Measurements from ENCODE around the gene ZBTB7C.

ZBTB7C gene

DNA sequence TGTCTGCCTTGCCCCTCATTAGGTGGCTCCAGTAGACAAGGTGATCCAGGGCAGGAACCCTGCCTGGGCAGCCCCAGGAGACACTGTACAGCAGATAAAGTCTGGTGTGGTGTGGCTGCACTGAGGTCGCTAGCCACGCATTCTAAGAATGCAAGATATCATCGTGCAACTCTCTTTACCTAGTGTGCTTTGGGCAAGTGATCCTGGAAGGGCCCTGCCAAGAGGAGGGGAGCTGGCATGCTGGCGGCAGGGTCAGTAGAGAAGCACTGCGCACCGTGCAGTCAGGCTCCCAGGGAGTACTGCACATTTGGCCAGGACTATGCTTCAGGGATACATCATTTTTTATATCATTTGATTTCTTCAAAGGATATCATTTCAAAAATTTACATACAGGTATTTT lies 283.5 kb downstream of the ZBTB7C start:
- Histone ChIP-seq H3K9me3 (ENCODE audit: control insufficient read depth, insufficient read depth, low read length) (no peaks in the 10 kb centered on the region), H3K4me1 (ENCODE audit: insufficient read depth, low read length) (peaks cover 16% of the 10 kb centered on the region), H3K9ac (ENCODE audit: low read depth, low read length) (no peak overlapping the region), H3K36me3 (ENCODE audit: insufficient read depth, low read length) (no peaks in the 10 kb centered on the region)

DNA sequence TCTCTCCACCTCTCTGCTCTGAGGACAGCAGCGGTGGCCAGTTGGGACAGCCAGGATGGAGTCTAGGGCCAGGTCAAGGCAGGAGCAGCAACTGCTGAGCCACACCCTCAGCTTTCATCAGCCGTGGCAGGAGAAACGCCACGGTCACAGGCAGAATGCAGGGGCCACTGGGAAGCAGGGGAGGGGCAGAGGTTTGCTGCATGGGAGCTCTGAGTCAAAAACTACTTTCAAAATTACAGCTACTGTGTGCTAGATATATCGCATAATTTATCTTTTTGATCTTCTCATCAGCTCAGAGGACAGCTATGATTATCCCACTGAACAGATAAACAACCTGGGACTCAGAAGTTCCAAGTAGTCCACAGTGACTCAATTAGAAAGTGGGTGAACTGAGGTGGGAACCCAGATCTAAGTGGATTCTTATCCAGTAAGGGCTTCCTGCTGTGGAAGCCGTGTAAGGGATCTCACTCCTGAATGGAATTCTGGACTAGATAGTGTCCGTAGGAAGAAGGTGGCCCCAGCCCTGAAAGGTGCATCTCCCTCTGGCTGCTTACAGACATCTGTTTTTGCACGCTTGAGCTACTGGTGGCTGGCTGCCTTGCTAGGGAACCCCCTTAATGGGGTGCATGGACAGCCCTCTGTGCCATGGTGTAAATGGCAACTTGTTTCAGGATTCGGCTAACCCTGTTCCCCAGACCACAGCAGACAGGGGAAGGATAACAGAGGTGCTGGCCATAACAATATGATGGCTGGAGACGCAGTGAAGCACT lies 284.1 kb downstream of the ZBTB7C start:
- H3K9me3 ChIP-seq (ENCODE audit: control insufficient read depth, insufficient read depth, low read length), result no peaks in the 10 kb centered on the region
- peaks cover 15% of the 10 kb centered on the region for H3K4me1 ChIP-seq (ENCODE audit: insufficient read depth, low read length)
- no peaks in the 10 kb centered on the region for H3K36me3 ChIP-seq (ENCODE audit: insufficient read depth, low read length)
- H3K9ac ChIP-seq (ENCODE audit: low read depth, low read length), result no peak overlapping the region

DNA sequence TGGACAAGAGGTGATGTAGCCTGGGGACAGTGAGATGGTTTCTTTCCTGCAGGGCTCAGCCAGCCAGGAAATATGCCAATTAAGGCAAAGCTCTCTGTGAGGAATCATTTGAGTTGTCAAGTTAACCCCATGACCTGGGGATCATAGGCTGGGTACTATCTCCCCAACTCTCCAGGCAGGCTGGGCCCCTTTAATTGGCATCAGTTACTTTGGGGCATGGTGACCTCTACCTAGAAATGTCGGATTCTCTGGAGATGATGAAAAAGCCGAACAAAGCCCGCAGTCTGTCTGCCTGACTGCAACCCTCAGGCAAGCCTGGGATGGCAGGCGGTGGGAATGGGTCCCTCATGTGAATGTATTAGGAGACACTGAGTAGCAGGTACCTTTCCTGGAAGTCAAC lies 285.2 kb downstream of the ZBTB7C start:
- H3K9me3 ChIP-seq (ENCODE audit: control insufficient read depth, insufficient read depth, low read length), result no peaks in the 10 kb centered on the region
- no peak overlapping the region for H3K9ac ChIP-seq (ENCODE audit: low read depth, low read length)
- no peaks in the 10 kb centered on the region for H3K36me3 ChIP-seq (ENCODE audit: insufficient read depth, low read length)
- 0 out of 2 replicates have a peak, but pooled peaks cover 5% of the 10 kb centered on the region for H3K4me1 ChIP-seq (ENCODE audit: insufficient read depth, low read length)

DNA sequence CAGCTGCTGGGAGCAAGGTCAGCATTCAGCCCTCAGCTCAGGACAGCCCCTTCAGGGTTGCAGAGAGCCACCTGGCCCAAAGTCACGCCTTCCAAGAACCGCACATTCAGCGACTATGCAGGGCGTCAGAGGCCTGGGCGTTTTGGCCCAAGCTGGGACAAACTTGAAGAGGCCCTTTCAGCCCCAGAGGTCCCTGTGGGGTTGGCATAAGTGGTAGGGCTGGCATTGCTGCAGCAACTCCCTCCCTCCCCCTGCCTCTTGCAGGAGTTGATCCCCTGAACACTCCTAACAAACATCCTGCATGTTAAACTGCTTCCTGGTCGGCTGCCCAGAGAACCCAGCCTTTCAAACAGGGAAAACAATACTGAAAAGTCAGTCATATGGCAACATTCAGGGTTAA lies 285.9 kb downstream of the ZBTB7C start:
- no peaks in the 10 kb centered on the region for H3K36me3 ChIP-seq (ENCODE audit: insufficient read depth, low read length)
- no peak overlapping the region for H3K9ac ChIP-seq (ENCODE audit: low read depth, low read length)
- H3K4me1 ChIP-seq (ENCODE audit: insufficient read depth, low read length), result 0 out of 2 replicates have a peak, but pooled peaks cover 5% of the 10 kb centered on the region
- H3K9me3 ChIP-seq (ENCODE audit: control insufficient read depth, insufficient read depth, low read length), result no peaks in the 10 kb centered on the region

DNA sequence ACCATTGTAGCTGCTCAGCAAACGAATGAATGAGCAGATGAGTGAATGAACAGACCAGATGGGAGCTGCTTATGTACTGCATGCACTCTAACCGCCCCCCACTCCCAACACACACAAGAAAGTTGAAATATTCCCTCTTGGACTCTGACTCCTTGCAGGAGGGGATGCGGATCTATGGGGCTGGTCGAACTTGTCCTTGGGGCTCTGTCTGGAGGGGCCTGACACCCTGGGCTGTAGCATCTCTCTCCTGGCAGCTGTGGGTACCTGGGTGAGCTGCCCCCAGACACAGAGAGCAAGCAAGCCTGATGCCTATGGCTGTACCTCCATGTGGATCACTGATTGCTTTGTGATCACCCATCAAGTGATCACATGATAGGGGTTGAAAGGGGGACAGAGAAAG lies 286.4 kb downstream of the ZBTB7C start:
- H3K4me1 ChIP-seq (ENCODE audit: insufficient read depth, low read length), result 0 out of 2 replicates have a peak, but pooled peaks cover 5% of the 10 kb centered on the region
- H3K9ac ChIP-seq (ENCODE audit: low read depth, low read length), result no peak overlapping the region
- H3K36me3 ChIP-seq (ENCODE audit: insufficient read depth, low read length), result no peaks in the 10 kb centered on the region
- H3K9me3 ChIP-seq (ENCODE audit: control insufficient read depth, insufficient read depth, low read length), result no peaks in the 10 kb centered on the region

DNA sequence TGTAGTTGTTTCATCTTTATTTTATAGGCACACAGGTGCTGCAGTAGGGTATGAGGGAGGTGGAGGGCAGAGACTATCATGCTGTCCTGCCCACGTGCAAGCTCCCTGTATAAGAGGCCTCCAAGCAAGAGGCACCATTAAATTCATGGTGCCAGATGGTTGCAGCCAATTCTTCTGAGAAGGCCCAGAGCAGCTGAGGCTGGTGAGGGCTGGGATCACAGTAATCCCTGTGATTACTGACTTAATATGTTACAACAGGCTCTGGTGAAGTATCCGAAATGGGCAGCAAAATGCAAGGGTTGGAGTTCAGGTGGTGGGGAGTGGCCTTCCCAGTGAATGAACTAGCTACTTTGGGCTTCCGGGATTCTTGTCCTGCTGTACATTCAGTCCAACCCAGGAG lies 286.8 kb downstream of the ZBTB7C start:
- Histone ChIP-seq H3K9me3 (ENCODE audit: control insufficient read depth, insufficient read depth, low read length) (no peaks in the 10 kb centered on the region), H3K9ac (ENCODE audit: low read depth, low read length) (no peak overlapping the region), H3K4me1 (ENCODE audit: insufficient read depth, low read length) (0 out of 2 replicates have a peak, but pooled peaks cover 5% of the 10 kb centered on the region), H3K36me3 (ENCODE audit: insufficient read depth, low read length) (no peaks in the 10 kb centered on the region)

DNA sequence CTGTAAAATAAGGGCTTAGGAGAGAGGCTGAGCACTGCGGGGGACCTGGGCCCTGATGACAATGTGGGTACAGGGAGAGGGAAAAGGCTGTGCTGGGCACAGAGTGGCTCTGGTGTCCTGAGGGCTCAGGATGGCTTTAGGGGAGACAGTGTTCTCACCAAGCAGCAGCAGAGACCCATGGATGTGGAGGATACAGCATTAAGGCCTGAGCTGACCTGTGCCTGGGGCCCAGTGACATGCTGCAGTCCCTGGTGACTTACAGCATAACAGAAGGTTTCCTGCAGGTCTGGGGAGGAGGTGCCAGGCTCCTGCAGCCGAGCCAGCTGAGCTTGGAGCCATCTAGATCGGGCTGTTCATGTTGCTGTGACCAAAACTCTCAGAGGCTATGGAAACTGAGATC lies 287.4 kb downstream of the ZBTB7C start:
- no peaks in the 10 kb centered on the region for H3K36me3 ChIP-seq (ENCODE audit: insufficient read depth, low read length)
- H3K9me3 ChIP-seq (ENCODE audit: control insufficient read depth, insufficient read depth, low read length), result no peaks in the 10 kb centered on the region
- H3K4me1 ChIP-seq (ENCODE audit: insufficient read depth, low read length), result 0 out of 2 replicates have a peak, but pooled peaks cover 5% of the 10 kb centered on the region
- no peak overlapping the region for H3K9ac ChIP-seq (ENCODE audit: low read depth, low read length)

DNA sequence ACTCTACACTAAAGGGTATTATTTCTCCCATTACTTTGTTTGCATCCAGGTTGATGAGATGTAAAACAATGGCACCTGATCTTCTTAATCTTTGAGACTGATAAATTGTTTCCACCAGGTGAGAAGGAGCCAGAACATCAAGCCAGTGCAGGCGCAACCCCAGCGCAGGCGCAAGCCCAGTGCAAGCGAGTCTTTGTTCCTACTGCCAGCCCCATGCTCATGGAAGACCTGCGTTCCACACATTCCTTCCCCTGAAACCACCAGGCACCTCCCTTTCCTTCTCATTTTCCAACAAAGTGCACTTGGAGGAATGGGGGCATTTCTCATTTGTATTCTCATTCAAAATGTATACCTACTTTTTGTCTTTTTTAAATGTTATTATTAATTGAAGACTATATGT lies 290.0 kb downstream of the ZBTB7C start:
- H3K4me1 ChIP-seq (ENCODE audit: insufficient read depth, low read length), result 0 out of 2 replicates have a peak, but pooled peaks cover 5% of the 10 kb centered on the region
- H3K9ac ChIP-seq (ENCODE audit: low read depth, low read length), result no peak overlapping the region
- H3K36me3 ChIP-seq (ENCODE audit: insufficient read depth, low read length), result no peaks in the 10 kb centered on the region
- no peaks in the 10 kb centered on the region for H3K9me3 ChIP-seq (ENCODE audit: control insufficient read depth, insufficient read depth, low read length)

DNA sequence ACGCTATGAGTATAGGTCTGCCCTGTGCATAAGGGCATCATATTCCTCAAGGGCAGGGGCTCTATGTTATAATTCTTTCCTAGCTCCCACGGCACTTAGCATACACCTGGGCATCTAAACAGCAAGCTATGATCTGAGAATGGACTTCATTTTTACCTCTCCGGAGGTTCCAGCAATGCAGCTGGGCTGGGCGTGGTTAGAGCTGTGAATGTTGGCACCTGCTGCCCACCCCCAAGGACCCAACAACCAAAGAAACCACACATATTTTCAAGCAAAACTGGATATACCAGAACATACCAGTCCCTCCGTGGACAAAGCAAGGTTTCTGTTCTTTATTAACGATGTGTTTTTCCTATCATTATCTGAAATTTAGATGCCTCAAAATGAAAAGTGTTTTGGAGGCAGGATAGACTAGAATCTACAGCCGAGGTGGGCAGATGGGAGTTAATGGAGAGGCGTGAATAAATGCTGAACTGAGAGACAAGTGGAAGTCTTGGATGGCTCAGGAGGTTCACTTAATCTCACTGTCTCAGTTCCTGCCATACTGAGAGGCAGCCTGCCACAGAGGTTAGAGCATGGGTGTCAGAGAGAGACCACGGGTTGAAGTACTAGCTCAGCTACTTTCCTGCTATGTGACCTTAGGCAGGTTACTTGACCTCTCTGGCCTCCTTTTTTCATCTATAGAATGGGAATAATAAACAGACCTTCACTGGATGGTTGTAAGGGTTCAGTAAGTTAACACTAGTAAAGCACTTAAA lies 292.1 kb downstream of the ZBTB7C start:
- Histone ChIP-seq H3K9ac (ENCODE audit: low read depth, low read length) (no peak overlapping the region), H3K36me3 (ENCODE audit: insufficient read depth, low read length) (no peaks in the 10 kb centered on the region), H3K4me1 (ENCODE audit: insufficient read depth, low read length) (no peaks in the 10 kb centered on the region), H3K9me3 (ENCODE audit: control insufficient read depth, insufficient read depth, low read length) (no peaks in the 10 kb centered on the region)

DNA sequence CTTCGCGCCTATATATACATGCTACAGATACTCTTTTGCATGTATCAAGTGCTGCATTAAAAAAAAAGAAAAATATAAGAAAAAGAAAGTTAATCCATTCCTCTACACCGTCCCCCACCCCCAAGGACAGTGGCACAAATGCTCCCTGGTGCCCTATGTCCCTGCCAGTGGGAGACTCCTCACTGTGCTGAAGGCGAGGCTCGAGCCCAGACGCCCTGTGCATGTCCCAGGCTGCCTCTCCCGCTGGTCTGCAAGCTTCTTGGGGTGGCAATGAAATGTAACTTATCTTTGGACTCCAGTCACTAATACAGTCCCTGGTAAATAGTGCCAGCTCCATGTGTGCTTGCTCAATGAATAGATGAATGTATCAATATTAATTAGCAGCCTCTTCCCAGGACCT lies 293.2 kb downstream of the ZBTB7C start:
- Histone ChIP-seq H3K9me3 (ENCODE audit: control insufficient read depth, insufficient read depth, low read length) (no peaks in the 10 kb centered on the region), H3K9ac (ENCODE audit: low read depth, low read length) (no peak overlapping the region), H3K4me1 (ENCODE audit: insufficient read depth, low read length) (no peaks in the 10 kb centered on the region), H3K36me3 (ENCODE audit: insufficient read depth, low read length) (no peaks in the 10 kb centered on the region)

DNA sequence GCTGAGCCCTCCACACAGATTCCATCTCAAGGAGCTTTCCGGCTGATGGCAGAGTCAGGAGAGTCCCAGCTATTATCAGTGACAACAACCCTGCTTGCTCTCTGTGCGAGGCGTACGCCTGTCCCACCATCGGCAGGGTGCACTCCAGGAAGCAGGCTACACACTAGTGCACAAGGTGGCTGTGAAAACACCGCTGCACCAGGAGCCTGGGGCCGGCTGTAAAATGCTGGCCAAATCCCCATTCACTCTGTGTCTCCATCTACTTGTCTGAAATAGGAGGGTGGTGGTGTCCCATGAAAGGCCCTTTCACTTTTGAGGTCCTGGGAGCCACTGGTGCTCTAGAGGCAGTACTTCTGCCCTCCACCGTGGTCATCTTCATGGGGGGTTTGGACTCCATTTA lies 295.5 kb downstream of the ZBTB7C start:
- Histone ChIP-seq H3K36me3 (ENCODE audit: insufficient read depth, low read length) (no peaks in the 10 kb centered on the region), H3K9ac (ENCODE audit: low read depth, low read length) (no peak overlapping the region), H3K9me3 (ENCODE audit: control insufficient read depth, insufficient read depth, low read length) (no peaks in the 10 kb centered on the region), H3K4me1 (ENCODE audit: insufficient read depth, low read length) (0 out of 2 replicates have a peak, but pooled peaks cover 5% of the 10 kb centered on the region)

DNA sequence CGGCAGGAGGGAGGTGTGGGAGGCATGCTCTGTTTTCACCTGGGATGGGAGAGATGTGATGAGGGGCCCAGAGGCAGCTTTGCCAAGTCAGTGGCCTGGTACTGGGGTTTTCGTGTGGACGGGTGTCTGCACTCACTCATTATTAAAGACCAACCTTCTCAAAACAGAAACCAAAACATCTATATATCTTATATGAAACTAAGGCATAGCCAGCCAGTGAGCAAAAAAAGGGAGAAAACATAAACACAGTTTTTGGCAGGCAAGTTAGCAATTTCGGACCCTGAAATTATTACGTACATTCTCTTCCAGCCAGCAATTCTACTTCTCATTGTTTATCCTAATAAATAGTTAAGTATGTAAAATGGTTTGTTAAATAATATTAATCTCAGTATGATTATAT lies 297.6 kb downstream of the ZBTB7C start:
- no peak overlapping the region for H3K9ac ChIP-seq (ENCODE audit: low read depth, low read length)
- H3K4me1 ChIP-seq (ENCODE audit: insufficient read depth, low read length), result peaks cover 16% of the 10 kb centered on the region
- H3K9me3 ChIP-seq (ENCODE audit: control insufficient read depth, insufficient read depth, low read length), result no peaks in the 10 kb centered on the region
- H3K36me3 ChIP-seq (ENCODE audit: insufficient read depth, low read length), result no peaks in the 10 kb centered on the region

DNA sequence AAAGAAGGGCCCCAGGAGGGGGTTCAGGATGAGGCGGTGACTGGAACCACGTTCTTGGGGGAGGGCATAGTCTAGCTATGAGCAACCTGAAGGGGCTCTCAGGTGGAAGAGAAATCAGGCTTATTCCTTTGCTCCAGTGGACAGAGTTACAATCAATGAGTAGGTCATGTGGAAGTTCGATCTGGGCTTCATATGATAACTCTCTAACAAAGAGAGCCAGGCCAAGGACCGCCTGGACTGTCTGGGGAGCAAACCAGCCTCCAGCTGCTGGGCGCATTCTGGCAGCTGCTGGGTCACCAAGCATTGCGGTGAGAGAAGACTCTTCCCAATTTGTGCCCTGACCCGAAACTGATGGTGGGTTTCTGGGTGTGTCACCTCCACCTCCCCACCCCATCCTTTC lies 298.4 kb downstream of the ZBTB7C start:
- Histone ChIP-seq H3K9me3 (ENCODE audit: control insufficient read depth, insufficient read depth, low read length) (no peaks in the 10 kb centered on the region), H3K9ac (ENCODE audit: low read depth, low read length) (no peak overlapping the region), H3K4me1 (ENCODE audit: insufficient read depth, low read length) (peaks cover 16% of the 10 kb centered on the region), H3K36me3 (ENCODE audit: insufficient read depth, low read length) (no peaks in the 10 kb centered on the region)

DNA sequence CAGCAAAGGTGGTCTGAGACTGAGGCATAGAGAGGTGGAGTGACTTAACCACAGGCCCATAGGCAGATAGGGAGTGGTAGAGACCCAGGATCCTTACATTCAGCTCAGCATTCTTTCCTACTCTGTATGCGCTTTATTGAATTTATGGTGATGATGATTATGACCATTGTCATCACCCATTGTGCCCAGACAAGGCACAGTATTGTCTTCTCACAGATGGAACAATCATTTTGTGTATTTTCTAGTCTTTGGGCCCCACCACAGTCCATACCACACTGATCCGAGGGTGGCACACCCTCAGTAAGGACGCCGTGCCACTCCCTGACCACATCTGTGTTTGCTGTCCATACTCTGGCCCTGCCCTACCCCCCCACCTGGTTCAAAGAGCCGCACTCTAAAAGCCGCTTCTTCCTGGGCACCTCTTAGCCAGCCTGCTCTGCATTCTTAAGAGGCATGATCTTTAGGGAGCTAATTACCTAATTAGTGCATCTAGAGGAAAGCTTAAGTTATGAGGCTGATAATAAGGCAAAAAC lies 299.2 kb downstream of the ZBTB7C start:
- H3K9ac ChIP-seq (ENCODE audit: low read depth, low read length), result no peak overlapping the region
- no peaks in the 10 kb centered on the region for H3K36me3 ChIP-seq (ENCODE audit: insufficient read depth, low read length)
- no peaks in the 10 kb centered on the region for H3K9me3 ChIP-seq (ENCODE audit: control insufficient read depth, insufficient read depth, low read length)
- peaks cover 16% of the 10 kb centered on the region for H3K4me1 ChIP-seq (ENCODE audit: insufficient read depth, low read length)

DNA sequence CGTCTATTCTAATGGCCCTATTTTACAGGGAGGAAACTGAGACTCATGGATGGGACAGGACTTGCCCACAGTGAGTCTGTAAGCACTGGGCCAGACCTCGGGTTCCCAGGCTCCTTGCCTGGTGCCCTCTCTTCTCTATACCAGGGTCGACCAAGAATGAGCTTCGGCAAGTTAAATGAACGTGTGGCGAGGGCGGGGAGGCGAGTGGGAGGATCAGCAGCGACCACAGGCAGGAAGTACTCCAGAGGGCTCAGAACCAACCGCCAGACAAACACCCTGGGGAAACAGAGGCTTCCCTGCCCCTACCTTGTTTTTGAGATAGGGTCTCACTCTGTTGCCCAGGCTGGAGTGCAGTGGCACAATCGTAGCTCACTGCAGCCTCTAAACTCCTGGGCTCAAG lies 301.0 kb downstream of the ZBTB7C start:
- Histone ChIP-seq H3K36me3 (ENCODE audit: insufficient read depth, low read length) (no peaks in the 10 kb centered on the region), H3K4me1 (ENCODE audit: insufficient read depth, low read length) (peaks cover 16% of the 10 kb centered on the region), H3K9me3 (ENCODE audit: control insufficient read depth, insufficient read depth, low read length) (no peaks in the 10 kb centered on the region), H3K9ac (ENCODE audit: low read depth, low read length) (no peak overlapping the region)

Data from ES-I3 (cell line).